ENCODE results near the gene TSHZ2. TPM values are rescaled to one million over a fixed set of nuclear protein-coding genes. Genes with fewer than 3 reads are reported as not detected.
"Not testable (repeated sequence)": the region's sequence is repeated elsewhere in the genome, so short reads cannot be mapped to it uniquely, and the experiment has no call there.

TSHZ2 gene
- polyA plus RNA-seq, 1 donor from 2014 or later = 4.6 TPM

DNA sequence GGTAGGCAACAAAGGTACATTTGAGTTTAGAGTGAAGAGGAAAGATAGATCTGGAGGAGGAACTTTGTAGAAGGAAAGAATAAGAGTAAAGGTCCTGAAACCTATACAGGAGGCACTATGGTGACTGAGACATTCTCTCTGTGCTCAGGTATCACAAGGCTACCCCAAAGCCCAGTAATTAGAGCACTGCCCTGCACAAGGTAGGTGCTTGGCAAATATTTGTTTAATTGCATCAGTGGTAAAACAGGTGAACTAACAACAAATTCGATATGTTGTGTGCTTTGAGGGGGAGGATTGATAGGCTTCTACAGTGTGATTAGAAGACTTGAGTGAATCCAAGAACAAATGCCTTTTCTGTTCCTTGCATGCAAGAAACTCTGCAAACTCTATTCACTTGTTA lies 6.8 kb upstream of the TSHZ2 start:
- Histone ChIP-seq H4K20me1 (ENCODE audit: insufficient read depth) (no peaks in the 10 kb centered on the region), H3K36me3 (ENCODE audit: insufficient read depth, low read length) (no peaks in the 10 kb centered on the region), H3K9me2 (ENCODE audit: insufficient read depth, low read length) (no peaks in the 10 kb centered on the region), H3F3A (ENCODE audit: insufficient read depth, low read length, poor library complexity, severe bottlenecking) (no peaks in the 10 kb centered on the region), H2AFZ (ENCODE audit: low read depth, low read length) (no peak overlapping the region), H3K4me3 (ENCODE audit: low read length) (no peak overlapping the region), H3K27me3 (ENCODE audit: insufficient read depth, low read depth, low read length) (no peaks in the 10 kb centered on the region), H3K27ac (ENCODE audit: low read length) (no peak overlapping the region), H3K9ac (ENCODE audit: low read length) (no peak overlapping the region), H3K79me2 (replicated peaks; ENCODE audit: insufficient read depth, low read length) (no peaks in the 10 kb centered on the region), H3K4me2 (ENCODE audit: low read length) (no peak overlapping the region), H3K9me3 (ENCODE audit: low read length) (no peaks in the 10 kb centered on the region)
- TF ChIP-seq, protein P1, sequence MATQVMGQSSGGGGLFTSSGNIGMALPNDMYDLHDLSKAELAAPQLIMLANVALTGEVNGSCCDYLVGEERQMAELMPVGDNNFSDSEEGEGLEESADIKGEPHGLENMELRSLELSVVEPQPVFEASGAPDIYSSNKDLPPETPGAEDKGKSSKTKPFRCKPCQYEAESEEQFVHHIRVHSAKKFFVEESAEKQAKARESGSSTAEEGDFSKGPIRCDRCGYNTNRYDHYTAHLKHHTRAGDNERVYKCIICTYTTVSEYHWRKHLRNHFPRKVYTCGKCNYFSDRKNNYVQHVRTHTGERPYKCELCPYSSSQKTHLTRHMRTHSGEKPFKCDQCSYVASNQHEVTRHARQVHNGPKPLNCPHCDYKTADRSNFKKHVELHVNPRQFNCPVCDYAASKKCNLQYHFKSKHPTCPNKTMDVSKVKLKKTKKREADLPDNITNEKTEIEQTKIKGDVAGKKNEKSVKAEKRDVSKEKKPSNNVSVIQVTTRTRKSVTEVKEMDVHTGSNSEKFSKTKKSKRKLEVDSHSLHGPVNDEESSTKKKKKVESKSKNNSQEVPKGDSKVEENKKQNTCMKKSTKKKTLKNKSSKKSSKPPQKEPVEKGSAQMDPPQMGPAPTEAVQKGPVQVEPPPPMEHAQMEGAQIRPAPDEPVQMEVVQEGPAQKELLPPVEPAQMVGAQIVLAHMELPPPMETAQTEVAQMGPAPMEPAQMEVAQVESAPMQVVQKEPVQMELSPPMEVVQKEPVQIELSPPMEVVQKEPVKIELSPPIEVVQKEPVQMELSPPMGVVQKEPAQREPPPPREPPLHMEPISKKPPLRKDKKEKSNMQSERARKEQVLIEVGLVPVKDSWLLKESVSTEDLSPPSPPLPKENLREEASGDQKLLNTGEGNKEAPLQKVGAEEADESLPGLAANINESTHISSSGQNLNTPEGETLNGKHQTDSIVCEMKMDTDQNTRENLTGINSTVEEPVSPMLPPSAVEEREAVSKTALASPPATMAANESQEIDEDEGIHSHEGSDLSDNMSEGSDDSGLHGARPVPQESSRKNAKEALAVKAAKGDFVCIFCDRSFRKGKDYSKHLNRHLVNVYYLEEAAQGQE (IDR thresholded peaks at IDR 0.05; ENCODE audit: borderline replicate concordance) = no peak
- no peak for TF ChIP-seq MXI1 (conservative IDR thresholded peaks at IDR 0.05; ENCODE audit: poor library complexity, severe bottlenecking)
- no peak for TF ChIP-seq TAF1 (IDR thresholded peaks at IDR 0.05; ENCODE audit: low read depth)
- TF ChIP-seq POLR2AphosphoS5 (IDR thresholded peaks at IDR 0.05) = no peak
- no peak for TF ChIP-seq EP300 (conservative IDR thresholded peaks at IDR 0.05; ENCODE audit: poor library complexity, severe bottlenecking)
- no peak for TF ChIP-seq RAD21 (conservative IDR thresholded peaks at IDR 0.05)
- TF ChIP-seq, protein P2, sequence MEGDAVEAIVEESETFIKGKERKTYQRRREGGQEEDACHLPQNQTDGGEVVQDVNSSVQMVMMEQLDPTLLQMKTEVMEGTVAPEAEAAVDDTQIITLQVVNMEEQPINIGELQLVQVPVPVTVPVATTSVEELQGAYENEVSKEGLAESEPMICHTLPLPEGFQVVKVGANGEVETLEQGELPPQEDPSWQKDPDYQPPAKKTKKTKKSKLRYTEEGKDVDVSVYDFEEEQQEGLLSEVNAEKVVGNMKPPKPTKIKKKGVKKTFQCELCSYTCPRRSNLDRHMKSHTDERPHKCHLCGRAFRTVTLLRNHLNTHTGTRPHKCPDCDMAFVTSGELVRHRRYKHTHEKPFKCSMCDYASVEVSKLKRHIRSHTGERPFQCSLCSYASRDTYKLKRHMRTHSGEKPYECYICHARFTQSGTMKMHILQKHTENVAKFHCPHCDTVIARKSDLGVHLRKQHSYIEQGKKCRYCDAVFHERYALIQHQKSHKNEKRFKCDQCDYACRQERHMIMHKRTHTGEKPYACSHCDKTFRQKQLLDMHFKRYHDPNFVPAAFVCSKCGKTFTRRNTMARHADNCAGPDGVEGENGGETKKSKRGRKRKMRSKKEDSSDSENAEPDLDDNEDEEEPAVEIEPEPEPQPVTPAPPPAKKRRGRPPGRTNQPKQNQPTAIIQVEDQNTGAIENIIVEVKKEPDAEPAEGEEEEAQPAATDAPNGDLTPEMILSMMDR (IDR thresholded peaks at IDR 0.05; ENCODE audit: poor library complexity, severe bottlenecking) = no peak
- no peak for TF ChIP-seq SMC3 (conservative IDR thresholded peaks at IDR 0.05; ENCODE audit: poor library complexity)
- TF ChIP-seq EZH2 (IDR thresholded peaks at IDR 0.05; ENCODE audit: borderline replicate concordance, insufficient read depth, low read length, poor library complexity, severe bottlenecking) = no peak

DNA sequence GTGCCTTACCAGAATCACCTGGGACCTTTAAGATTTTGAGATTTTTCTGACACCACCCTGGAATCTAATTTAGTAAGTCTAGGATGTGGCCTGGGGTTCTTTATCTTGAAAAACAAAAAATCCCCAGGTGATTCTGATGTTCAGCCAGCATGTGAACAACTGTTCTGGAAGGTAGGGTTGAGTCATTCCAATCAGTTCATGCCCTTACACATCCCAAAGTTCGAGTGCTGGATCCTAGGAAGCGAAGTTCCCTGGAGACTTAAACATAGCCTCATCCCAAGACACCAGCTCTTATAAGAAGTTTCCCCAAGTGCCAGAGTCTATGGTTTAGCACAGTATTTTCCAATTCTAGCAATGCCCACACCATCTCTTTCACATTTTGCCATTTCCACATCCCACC lies 6.3 kb upstream of the TSHZ2 start:
- Histone ChIP-seq H3K27ac (ENCODE audit: low read length) (no peak overlapping the region), H3K9ac (ENCODE audit: low read length) (no peak overlapping the region), H3F3A (ENCODE audit: insufficient read depth, low read length, poor library complexity, severe bottlenecking) (no peaks in the 10 kb centered on the region), H3K4me2 (ENCODE audit: low read length) (no peak overlapping the region), H2AFZ (ENCODE audit: low read depth, low read length) (no peak overlapping the region), H3K36me3 (ENCODE audit: insufficient read depth, low read length) (no peaks in the 10 kb centered on the region), H3K4me3 (ENCODE audit: low read length) (no peak overlapping the region), H3K27me3 (ENCODE audit: insufficient read depth, low read depth, low read length) (no peaks in the 10 kb centered on the region), H3K9me3 (ENCODE audit: low read length) (no peaks in the 10 kb centered on the region), H3K79me2 (replicated peaks; ENCODE audit: insufficient read depth, low read length) (no peaks in the 10 kb centered on the region), H4K20me1 (ENCODE audit: insufficient read depth) (no peaks in the 10 kb centered on the region), H3K9me2 (ENCODE audit: insufficient read depth, low read length) (no peaks in the 10 kb centered on the region)
- TF ChIP-seq, protein P1 (IDR thresholded peaks at IDR 0.05; ENCODE audit: borderline replicate concordance) = no peak
- TF ChIP-seq MXI1 (conservative IDR thresholded peaks at IDR 0.05; ENCODE audit: poor library complexity, severe bottlenecking) (no peak), RAD21 (conservative IDR thresholded peaks at IDR 0.05) (no peak)

DNA sequence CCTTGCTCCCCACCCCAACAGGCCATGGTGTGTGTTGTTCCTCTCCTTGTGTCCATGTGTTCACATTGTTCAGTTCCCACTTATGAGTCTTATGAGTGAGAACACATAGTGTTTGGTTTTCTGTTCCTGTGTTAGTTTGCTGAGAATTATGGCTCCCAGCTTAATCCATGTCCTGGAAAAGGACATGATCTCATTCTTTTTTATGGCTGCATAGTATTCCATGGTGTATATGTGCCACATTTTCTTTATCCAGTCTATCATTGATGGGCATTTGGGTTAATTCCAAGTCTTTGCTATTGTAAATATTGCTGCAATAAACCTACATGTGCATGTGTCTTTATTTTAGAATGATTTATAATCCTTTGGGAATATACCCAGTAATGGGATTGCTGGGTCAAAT lies 5.6 kb upstream of the TSHZ2 start:
- H3K9ac ChIP-seq (ENCODE audit: low read length); H3K9me2 ChIP-seq (ENCODE audit: insufficient read depth, low read length); H3K79me2 ChIP-seq (replicated peaks; ENCODE audit: insufficient read depth, low read length); H4K20me1 ChIP-seq (ENCODE audit: insufficient read depth); H3F3A ChIP-seq (ENCODE audit: insufficient read depth, low read length, poor library complexity, severe bottlenecking); H3K36me3 ChIP-seq (ENCODE audit: insufficient read depth, low read length); H3K9me3 ChIP-seq (ENCODE audit: low read length); H3K4me3 ChIP-seq (ENCODE audit: low read length); H3K27ac ChIP-seq (ENCODE audit: low read length); H3K4me2 ChIP-seq (ENCODE audit: low read length); H2AFZ ChIP-seq (ENCODE audit: low read depth, low read length); H3K27me3 ChIP-seq (ENCODE audit: insufficient read depth, low read depth, low read length): not testable (repeated sequence)
